Inflammatory macrophage treated with lipopolysaccharide for 4 hours (primary cell): ENCODE measurements around the gene TBL1X.
"Not testable (repeated sequence)": the region's sequence is repeated elsewhere in the genome, so short reads cannot be mapped to it uniquely, and the experiment has no call there.

Experiments used
- DNase-seq: peaks from one replicate; pipeline ENCODE4 v3.0.0-alpha.2; 2020

The TBL1X gene

DNA sequence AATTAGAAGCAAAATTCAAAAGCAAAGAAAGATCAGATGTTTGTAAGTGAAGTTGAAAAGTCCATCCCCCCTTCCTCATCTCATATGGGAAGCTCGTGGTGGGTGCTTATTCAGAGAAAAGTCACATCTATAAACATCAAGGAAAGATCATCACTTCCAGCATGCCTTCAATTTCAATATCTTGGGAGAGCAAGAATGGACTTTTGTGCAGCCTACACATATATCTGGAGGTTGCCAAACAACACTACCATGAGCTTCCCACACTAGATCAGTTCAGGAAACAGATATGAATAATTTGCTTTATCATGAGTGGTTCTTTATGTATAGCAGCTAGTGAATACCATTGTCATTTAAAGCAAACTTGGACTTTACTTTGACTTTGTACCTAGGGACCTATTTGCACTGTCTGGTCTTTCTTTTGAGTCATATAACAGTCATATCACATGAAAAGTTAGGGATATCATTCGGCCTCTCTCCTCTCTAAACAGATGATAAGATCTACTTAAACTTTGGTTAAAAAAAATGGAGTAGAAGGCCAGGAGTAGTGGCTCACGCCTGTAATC lies 5.6 kb upstream of the TBL1X start:
- peak; percentile 50 for DNase-seq

DNA sequence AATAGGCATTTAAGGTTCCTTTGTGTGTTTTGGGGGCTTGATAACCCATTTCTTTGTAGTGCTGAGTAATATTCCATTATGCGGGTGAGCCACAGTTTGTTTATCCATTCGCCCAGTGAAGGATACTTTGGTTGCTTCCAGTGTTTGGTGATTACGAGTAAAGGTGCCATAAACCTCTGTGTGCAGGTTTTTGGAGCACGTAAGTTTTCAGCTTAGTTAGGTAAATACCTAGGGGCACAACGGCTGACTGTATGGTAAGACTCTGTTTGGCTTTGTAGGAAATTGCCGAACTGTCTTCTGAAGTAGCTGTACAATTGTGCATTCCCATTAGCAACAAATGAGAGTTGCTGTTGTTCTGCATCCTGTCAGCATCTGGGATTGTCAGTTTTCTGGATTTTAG lies 3.8 kb upstream of the TBL1X start:
- DNase-seq, result no peak

DNA sequence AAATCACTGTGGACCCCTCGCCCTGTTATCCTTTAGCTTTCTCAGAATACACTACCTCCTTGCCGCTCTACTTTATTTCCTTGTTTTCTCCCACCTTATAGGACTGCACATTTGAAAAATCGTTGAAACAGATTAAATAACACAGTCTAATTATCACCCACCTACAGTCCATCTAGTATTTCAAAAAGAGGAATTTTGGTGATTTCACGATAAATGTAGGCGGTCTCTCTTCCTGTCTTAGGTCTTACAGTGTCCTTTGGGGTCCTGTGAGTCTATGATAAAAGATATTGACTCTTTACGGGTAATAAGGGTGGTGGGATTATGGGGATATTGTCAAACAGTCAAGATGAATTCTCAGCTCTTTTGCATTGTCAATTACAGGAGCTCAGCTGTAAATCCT lies 2.4 kb upstream of the TBL1X start:
- peak; percentile 36 for DNase-seq

DNA sequence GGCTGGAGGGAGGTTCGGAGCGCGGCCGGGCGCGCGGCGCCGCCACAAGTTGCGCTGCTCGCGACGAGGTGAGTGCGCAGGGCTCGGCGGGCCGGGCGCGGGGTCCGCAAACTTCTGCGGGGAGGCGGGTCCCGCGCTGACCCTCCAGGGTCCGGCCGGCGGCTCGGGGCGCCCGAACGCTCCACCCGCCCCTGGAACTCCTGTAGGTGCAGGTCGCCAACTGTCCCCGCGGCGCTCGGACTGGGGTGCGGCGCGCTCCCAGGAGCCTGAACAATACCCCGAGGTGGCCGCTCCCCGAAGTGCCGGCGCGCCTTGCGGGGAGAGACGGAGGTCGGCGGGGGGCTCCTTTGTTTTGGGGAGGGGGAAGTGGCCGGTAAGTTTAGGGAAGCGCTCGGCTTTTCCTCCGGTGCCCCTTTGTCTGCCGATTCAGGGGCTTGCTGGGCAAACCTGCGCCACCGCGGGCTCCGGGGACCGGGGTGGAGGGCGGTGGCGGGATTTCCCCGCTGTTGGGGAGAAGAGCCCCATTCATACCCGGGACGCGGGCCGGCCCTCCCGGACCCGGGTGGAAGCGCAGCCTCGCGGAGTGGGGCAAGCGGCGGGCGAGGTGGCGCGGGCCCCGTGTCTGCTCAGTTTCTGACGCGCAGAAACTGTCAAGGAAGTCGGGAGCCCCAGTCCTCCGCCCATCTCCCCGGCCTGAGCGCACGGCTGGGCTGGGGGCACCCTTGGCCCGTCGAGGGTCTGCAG lies 694 bp downstream of the TBL1X start:
- peak; percentile 7 for DNase-seq

DNA sequence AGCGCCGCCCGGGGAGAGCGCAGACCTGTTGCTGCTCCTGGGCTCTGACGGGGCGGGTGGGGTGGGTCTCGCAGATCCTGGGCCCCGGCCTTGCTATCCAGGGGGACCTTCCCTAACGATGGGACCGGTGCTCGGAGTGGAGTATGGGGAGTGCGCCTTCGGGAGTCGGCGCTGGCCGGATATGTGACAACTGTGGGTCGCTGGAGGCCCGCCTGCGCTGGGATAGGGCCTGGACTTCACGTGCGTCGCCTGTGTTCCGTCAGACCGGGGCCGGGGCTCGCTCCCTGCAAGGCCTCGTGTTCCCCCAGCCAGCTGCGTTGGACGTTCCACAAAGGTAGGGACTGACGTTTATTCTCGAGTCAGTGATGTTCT lies 1.3 kb downstream of the TBL1X start:
- peak; percentile 25 for DNase-seq

DNA sequence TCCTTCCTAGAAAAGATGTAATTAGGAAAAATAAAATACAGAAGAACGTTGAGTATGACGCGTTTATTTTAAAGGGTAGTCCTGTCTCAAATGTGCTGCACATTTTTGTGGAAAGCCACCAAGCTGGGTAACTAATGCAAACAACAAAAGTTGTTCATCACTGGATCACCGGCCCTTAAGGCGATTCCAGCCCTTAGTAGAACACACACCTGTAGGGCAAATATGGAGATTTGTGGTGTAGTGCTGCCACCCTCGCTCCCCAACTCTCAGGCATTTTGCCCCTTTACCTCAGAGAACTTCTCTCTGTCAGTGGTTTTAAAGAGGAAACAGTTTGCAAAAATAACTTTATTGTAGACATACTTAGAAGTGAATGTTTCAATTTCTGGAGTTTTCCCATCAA lies 1.9 kb downstream of the TBL1X start:
- DNase-seq, result no peak

DNA sequence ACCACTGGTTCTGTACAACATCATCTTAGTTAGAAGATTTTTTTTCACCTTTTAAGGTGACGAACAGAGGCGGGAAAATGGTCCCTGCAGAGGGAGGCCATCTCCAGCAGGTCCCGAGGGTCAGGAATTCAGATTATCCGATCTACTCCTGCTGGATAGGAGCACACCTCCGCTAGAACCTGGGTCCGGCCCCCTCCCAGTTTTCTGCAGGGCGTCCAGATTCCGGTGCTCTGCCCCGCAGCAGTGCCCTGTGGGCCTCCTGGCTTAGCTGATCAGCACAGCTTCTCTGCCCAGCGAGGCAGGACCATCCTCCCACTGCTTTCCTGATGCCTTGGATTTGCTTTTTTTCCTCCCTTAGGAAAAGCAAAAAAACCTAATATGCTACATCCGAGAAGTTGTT lies 2.3 kb downstream of the TBL1X start:
- DNase-seq, result no peak

DNA sequence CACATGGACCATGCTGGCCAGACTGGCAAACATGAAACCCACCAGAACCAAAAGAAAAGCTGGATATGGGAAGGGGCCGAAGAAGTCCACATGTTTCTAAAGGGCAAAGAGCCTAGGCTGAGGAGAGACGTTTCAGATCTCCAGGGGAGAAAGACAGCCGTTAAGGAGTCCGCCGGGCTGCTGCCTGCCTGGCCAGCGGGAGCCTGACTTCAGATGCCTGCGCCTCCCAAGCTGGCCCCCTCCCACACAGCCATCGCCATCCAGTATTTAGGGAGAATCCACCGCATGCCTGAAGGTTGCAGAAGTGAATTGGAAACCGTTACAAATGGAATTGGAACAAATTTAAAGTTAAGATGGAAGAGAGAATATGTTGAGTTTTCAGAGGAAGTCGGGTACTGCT lies 2.9 kb downstream of the TBL1X start:
- DNase-seq, result no peak

DNA sequence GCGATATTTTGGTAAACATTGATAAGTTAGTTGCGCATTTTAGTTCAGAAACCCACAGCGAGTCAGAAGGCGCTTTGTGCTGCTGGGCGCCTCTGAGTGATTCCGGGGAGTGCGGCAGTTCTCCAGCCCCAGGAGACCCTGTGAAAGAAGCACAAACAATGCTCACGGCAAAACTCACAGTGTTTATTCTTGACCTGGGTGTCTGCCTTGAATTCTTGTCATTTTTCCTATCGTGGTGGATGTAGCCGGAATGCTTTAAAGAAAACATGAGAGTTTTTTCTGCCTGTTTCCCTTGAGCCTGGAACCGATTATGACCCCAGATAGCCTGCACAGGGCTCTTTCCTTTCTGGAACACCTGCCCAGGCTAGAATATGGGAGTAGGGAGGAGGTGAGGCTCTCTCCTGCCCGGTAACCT lies 6.7 kb downstream of the TBL1X start:
- no peak for DNase-seq

DNA sequence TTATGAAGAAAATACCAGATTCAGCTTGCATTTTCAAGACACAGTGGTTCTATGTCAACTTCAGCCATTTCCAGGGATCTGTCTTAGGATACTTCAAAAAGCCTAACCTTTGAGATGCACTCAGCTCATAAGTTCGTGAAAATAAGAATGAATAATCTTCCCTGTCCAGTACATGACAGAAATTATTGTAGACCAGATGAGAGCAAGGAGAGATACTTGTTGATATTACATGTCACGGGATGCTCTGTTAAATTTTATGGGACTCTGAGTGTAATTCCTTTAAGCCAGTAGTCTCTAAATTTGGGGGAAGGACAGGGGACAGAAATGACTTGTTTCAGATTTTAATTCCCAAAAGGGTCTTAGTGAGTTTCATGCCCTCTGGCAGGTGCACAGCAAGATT lies 8.8 kb downstream of the TBL1X start:
- no peak for DNase-seq

DNA sequence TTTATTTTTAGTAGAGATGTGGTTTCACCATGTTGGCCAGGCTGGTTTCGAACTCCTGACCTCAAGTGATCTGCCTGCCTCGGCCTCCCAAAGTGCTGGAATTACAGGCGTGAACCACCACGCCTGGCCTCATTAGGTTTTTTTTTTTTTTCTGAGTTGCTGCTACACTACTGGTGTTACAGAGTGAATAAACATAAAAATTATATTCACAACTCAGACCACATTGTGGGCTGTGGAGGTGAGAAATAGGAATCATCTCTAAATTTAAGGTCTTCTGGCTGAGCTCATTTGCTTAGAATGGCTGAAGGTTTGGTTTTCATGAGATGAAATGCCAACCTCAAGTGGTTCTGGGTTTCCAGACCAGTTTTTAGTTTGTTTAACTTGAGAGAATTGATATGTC lies 10.6 kb downstream of the TBL1X start:
- not testable (repeated sequence) for DNase-seq

DNA sequence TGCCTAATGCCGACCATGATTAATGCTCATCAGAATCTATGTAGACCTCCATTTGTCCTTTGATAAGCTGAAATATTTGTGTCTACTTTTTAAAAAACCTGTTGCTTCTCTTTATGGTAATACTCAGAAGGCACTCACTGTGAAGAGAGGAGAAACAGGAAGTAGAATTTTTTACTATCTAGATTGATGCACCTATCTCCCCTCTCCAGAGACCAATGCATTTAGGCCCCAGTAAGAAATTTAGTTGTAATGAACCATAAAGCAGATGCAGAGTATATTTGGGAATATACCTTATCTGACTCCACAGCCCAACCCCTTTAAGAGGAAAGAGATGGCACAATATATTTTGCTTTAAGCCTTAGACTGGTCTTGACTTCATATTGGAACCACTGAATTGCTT lies 11.1 kb downstream of the TBL1X start:
- DNase-seq, result no peak

DNA sequence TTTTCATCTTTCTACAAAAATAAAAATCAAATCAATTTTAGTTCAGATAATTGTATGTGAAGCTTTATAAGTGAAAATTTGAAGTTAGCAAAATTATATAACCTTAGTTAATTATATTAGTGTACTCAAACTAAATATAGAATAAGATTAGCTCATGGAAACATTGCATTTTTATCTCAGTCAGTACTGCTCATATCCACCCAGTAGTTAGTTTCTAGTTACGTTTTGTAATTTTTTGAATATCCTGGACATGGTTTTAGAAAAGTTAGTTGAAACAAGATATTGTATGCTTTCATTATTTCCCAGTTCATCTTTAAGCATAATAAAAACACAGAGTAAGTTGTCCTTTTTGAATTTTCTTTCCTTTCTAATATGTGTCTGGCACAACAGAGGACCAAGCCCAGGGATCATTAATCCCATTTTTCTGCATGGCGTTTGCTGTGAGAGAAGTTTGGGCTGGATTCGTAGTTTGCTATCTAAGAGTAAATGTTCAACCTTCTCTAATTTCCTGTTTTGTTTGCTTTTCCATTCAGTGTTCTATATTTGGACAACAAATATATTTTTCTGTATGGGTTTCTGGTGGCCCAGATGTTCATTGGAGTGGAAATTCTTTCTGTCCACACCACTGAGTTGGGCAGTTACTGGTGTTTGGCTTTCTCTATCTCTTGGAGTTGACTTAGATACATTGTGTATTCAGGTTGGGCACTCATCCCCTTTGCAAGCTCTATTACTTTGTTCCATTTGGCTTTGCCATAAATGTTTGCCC lies 12.1 kb downstream of the TBL1X start:
- no peak for DNase-seq

DNA sequence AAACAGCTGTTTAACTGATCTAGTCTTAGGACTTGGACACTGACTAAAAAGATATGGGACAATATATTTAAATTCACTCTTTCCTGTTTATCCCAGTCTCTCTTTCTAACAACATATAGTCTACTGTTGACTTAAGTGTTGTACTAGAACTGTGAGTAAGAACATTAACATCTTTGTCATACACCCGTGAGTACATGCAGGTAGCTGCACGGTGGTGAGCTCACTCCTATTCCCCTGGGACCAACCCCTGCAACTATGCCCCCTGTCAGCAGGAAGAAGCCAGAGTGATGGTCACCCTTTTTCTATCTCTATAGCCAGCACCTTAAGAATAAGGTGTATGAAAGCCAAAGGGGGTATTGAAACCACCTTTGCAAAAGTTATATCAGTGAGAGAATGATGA lies 17.6 kb downstream of the TBL1X start:
- no peak for DNase-seq

DNA sequence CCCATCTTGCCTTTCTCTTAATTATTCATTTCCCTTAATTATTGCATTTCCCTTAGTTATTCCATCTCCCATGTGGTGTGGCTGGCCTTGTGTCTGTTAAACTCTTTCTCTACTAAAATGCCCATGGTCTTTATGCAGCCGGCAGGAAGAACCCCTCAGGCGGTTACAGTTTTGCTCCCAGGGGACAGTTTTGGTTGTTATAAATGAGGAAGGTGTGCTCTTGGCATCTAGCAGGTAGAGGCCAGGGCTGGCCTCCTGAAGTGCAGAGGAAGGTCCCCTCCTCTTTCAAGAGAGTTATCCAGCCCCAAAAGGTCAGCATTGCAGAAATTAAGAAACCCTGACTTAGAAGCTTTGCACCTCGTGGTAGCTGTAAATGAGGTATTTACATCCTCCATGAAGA lies 18.0 kb downstream of the TBL1X start:
- DNase-seq, result no peak

DNA sequence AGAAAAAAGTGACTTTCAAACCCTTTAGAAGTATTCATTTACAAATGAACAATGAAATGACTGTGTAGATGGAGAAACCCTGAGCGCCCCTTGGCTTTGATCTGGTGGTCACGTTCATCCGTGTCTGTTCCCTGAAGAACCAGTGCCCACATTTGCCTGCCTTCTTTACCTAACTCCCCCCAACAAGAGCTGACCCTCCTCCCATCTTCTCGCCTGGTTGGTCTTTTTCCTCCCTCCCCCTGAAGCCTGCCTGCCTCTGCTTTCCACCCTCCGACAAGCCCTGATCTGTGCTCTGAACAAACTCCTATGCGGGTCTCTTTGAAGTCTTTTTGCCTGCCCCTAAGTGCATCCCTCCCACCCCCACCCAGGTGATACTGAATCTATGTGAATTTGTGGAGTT lies 18.5 kb downstream of the TBL1X start:
- DNase-seq, result no peak

DNA sequence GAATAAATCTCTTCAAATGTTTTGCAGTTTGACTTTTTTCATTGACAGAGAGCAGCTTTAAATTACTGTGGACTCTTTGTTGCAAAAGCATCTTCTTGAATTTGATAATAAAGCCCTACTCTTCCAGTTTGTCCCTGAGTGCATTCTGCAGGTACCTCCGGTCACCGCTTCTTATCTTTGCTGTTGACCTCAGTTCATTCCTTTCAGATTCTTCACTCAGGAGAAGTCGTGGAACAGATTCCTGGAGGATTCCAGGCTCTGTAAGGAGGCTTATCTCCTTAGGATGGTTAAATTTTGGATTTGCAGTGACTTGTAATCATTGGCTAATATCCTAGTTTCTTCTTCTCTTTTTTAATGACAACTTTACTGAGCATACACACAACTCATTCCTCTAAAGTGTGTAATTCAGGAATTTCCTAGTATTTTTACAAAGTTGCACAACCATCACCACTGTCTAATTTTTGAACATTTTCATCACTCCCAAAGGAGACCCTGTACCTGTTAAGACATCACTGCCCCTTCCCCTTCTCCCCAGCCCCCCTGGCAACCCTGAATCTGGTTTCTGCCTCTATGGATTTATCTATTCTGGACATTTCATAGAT lies 22.0 kb downstream of the TBL1X start:
- DNase-seq, result peak; percentile 68

DNA sequence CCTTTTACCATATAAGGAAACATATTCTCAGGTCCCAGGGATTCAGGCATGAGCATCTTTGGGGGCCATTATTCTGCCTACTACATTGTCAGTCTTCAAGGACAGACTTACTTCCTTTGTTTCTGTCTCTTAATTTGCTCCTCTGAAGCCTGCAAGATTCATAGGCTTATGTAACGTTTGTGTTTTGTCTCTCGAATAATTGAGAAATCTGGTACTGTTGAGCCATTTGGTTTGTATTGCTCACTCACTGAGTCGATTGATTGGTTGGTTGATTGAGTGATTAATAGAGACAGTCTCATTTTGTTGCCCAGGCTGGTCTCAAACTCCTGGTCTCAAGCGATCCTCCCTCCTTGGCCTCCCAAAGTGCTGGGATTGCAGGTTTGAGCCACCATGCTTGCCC lies 23.7 kb downstream of the TBL1X start:
- DNase-seq, result peak; percentile 75

DNA sequence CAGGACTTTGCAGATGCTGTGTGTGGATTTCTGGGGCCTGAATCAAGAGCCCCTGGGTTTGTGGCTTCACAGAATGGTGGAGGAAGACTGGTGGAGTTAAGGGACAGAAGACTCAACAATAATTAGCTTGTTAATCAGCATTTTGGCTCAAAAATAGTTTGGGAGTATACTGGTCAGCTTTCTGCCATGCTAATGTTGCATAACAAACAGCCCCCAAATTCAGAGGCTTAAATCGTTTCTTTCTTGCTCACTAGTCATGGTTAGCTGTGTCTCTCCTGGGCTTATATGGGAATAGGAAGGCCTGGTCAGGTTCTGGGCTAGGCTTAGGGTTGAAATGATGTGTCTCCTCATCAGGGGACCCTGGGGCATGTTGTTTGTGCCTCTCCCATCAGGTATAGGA lies 24.4 kb downstream of the TBL1X start:
- DNase-seq, result no peak

DNA sequence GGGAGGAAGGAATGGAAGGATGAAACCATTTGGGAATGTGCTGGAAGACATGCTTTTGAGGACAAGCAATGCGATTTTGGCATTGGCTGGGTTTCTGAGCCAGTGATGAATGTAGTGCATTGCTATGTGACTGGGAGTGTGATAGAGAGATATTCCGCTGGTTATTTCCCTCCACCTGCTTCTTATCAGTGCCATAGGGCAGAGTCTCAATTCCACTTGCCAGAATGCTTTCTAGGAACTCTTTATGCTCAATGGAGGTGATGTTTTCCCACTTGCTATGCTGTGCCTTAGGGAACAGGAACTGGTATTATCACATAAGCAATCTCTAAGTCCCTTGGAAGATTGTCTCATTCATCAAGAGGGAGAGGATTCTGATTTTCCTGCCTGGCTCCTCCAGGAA lies 28.0 kb downstream of the TBL1X start:
- no peak for DNase-seq

DNA sequence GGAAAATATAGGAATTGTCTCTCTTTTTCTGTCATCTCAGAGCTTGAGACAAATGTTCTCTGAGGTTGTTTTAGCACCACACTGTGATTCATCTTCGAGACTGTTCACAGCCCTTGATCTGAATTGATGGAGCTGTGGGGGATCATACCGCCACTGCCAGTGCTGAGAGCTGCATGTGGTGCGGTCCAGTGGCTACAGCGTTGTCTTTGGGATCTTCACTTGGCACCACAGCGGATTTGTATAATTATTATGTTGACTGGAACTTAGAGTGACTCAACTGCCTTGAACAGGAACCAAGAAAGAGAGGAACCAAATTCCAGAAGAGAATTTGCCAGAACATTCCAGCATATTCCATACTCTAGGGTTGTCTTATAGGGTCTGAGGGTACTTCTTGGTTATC lies 29.1 kb downstream of the TBL1X start:
- DNase-seq, result no peak

DNA sequence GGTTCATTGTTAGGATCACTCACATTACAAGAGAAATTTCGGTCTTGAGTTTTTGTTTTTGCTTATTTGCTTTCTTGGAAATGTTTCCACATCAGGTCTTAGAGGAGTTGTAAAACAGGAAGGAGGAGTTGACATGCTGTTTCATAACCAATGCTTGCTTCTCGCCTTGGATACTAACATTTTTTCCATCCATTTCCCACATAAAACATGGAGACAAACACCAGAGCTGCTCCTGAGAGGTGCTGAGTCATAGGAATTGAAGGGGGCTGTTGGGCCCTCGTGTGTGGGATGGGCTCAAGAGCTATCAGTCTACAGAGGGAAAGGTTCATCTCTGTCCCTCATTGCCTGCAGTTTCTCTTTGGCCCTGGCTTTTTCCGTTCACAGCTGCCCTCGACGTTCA lies 29.9 kb downstream of the TBL1X start:
- DNase-seq, result peak; percentile 49

DNA sequence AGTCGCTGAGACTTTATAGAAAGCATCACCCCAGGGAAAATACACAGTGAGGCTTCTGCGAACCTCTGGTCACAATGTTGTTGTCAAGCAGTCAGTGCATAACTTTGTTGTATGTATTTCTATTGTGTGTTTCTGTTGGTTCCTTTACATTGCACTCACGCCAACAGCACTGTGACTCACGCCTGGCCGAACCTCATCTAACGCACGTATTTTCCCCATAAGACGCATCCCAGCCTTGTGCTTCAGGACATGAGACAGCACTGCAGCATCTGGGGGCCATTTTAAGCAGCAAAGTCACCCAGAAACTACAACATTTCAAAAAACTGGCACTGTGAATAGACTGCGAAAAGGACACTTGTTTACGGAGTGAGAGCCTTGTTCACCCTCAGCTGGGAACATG lies 30.6 kb downstream of the TBL1X start:
- DNase-seq, result no peak

DNA sequence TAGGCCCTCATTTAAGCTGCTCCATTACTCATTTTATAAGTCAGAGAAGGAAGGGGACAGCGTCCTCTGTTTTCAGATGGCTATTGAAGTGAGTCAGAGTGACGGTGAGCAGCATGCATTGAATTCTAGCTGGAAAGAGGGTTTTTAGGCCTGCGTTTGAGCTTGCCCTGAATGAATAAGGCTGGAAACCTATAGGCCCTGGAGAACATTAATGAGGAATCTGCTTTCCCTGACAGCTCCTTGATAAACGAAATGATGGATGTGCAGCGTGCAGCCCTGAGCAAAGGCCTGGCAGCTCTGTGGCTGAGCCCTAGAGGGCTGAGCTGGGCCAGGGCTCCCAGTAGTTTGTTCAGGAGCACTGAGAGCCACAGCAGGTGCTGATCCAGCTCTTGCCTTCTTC lies 33.4 kb downstream of the TBL1X start:
- DNase-seq, result no peak
